Measurements from ENCODE around the gene CLDN15.

Gene CLDN15, protein sequence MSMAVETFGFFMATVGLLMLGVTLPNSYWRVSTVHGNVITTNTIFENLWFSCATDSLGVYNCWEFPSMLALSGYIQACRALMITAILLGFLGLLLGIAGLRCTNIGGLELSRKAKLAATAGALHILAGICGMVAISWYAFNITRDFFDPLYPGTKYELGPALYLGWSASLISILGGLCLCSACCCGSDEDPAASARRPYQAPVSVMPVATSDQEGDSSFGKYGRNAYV

GRCh38 chr7:101237206-101238067 lies at the start of gene CLDN15:
TSS of gene CLDN15 (minus strand) at chr7:101237802. CDS start at chr7:101237581, 221 bp downstream.
- no peak for TF ChIP-seq CTCF (IDR thresholded peaks at IDR 0.05)

DNA sequence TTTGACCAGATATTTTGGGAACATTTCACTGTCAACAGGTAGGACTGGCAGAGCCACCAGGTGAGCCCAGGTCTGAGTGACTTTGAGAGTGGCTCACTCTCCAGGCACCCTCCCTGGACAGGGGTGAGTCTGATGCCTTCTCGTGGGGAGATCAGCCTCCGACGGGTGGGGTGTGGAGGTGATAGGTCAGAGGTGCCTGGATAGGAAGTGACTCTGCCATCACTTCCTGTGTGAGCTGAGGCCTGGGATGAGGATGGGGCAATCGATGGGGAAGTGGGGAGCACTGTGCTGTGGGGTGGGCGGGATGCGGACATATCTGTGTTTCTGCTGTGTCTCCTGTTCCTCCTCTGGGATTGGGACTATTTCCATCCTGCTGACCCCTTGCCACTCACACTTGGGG lies 49.4 kb upstream of the CLDN15 start:
- TF ChIP-seq CTCF (IDR thresholded peaks at IDR 0.05), result no peak

- TF ChIP-seq CTCF (IDR thresholded peaks at IDR 0.05), result no peak
Measured at GRCh38 chr7:101285171-101285570, 47.6 kb upstream of the CLDN15 start.

DNA sequence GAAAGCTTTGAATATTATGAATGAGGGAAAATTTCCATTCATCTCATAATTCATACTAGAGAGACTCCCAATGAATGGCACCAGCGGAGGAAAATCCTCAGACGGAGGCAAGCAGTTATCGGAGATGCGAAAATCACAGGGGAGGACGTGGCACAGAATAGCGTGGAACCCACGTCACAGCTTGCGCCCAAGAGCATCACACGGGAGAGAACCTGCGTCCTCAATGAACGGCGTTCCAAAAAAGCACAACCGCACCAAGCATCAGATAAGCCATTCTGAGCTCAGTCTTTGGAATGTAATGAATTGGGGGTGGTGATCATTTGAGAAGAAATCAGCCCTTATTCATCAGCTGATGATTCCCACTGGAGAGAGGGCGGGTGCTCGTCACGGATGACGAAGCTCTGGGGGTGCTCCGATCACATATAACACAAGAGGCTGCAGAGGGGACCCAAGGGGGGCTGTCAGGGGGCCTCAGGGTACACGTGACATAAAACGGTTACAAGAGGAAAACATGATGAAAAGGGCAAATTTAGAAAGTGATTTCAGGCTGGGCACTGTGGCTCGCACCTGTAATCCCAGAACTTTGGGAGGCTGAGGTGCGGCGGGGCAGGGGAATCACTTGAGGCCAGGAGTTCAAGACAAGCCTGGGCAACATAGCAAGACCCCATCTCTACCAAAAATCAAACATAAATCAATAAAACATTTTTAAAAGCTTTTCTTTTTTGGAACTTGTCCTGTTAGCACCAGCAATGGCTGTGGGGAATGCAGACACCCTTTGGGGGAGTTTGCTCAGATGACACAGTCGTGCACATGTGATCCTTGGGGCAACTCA lies 41.1 kb upstream of the CLDN15 start:
- no peak for TF ChIP-seq CTCF (IDR thresholded peaks at IDR 0.05)

GRCh38 chr7:101277155-101277554 lies 39.6 kb upstream of the CLDN15 start:
- no peak for TF ChIP-seq CTCF (IDR thresholded peaks at IDR 0.05)

DNA sequence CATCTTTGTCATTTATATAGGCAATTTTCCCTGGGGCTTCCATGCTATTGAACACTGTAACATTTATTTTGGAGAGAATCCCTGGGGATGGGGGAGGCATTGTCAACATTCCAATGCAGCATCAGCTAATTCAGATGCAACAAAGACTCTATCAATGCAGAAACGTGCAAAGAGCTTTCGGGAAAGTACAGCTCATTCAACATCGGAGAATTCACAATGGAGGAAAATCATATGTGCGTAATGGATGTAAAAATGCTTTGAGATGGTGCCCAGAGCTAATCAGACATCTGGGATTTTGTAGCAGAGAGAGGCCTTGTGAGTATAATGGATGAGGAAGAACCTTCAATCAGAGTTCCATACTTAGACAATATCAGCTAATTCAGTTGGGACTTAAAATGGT lies 35.6 kb upstream of the CLDN15 start:
- no peak for TF ChIP-seq CTCF (IDR thresholded peaks at IDR 0.05)

DNA sequence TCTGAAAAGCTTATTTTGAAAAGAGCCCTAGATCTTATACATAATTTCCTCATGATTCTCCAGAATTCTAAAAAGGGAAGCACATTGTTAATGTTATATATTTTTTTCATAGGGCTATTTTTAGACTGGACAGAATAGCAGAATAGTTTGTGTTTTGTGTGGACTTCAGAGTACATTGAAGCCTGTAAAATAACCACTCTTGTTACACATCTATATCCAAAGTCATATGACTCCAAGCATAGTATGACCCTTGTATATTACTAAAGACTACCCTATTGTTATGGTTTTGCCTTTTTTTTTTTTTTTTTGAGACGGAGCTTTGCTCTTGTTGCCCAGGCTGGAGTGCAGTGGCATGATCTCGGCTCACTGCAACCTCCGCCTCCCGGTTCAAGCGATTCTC lies 33.4 kb upstream of the CLDN15 start:
- TF ChIP-seq CTCF (IDR thresholded peaks at IDR 0.05), result no peak

Data from LNCAP (cell line).